CD4-positive, alpha-beta T cell treated with Interferon alpha-2 for 1 hour (primary cell): Measurements from ENCODE around the gene AIM2.
"Not testable (repeated sequence)": the region's sequence is repeated elsewhere in the genome, so short reads cannot be mapped to it uniquely, and the experiment has no call there.

Experiments
- DNase-seq, 2 donors: peaks; one replicate each; pipeline ENCODE4 v3.0.0-alpha.2; 2020 to 2022

Gene AIM2, protein sequence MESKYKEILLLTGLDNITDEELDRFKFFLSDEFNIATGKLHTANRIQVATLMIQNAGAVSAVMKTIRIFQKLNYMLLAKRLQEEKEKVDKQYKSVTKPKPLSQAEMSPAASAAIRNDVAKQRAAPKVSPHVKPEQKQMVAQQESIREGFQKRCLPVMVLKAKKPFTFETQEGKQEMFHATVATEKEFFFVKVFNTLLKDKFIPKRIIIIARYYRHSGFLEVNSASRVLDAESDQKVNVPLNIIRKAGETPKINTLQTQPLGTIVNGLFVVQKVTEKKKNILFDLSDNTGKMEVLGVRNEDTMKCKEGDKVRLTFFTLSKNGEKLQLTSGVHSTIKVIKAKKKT

GRCh38 chr1:159076438-159077119 lies at the start of gene AIM2:
Gene AIM2 (minus strand): TSS chr1:159076766. CDS start chr1:159073499, 3,267 bp downstream.
- peak; percentile 77 to 91 for DNase-seq

DNA sequence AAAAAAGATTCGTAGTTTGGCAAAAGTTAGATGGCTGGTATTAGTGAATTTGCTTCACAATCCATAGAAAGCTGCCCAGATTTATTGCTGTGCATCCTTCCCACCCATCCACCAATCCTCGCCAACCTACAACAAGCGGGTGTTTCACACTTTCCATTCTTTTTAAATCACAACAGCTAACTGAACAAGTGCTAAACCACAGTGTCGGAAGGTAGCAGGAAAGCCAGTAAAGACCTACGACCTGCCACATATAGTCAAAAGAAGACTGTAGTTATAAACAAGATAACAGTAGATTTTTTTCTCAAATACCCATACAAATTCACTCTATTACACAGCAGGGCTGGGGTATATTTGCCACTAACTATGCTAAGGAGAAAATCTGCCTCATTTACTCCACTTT lies 47.0 kb upstream of the AIM2 start:
- no peak for DNase-seq

DNA sequence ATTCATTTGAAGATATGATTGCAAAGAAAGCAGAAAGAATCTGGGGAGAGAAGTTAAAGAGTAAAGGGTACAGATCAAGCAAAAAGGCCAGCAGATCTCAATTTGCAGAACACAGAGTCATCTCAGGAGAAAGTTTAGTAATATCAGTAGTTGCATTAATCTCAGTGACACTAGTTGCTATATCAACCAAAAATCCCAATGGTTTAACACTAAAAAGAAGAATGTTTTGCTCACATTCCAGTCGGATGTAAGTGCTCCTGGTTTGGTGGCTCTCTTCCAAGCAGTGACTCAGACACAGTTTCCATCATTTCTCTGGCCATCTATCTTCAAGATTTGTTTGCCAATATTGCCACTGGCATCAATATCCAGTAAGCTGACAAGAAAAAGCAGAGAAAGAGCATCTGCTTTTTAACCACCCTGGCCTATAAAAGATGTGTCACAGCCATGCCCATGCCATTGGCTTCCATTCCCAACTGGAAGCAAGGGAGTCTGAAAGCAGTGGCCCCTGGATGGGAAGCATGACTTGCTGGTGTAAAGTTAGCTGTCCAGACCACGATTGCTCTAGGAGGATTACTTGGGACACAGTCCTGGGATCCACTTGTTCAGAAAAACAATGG lies 45.5 kb upstream of the AIM2 start:
- DNase-seq: no peak

- no peak for DNase-seq
Observed at GRCh38 chr1:159121526-159121925, 45.0 kb upstream of the AIM2 start.

DNA sequence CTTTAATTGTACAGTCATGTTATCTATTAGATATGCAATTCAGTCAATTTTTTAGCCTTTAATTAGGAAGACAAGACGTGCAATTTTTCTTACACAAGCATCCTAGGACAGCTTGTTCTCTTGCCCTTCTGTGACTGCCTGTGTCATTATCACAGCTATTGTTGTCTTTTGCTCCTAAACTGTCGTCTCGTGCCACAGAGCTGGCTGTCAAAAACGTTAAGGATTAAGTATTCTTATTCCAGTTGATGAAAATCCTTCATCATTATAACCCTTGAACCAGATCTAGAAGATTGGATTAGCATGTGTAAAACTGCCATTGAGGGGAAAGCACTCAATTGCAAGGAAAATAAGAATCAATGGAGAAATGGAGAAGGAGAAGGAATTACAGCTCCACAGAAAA lies 43.8 kb upstream of the AIM2 start:
- DNase-seq: no peak

GRCh38 chr1:159113596-159114433 lies 37.2 kb upstream of the AIM2 start:
- DNase-seq: no peak

GRCh38 chr1:159103021-159103420 lies 26.5 kb upstream of the AIM2 start:
- DNase-seq: not testable (repeated sequence)

- DNase-seq: no peak
Observed at GRCh38 chr1:159100589-159100988, 24.0 kb upstream of the AIM2 start.

DNA sequence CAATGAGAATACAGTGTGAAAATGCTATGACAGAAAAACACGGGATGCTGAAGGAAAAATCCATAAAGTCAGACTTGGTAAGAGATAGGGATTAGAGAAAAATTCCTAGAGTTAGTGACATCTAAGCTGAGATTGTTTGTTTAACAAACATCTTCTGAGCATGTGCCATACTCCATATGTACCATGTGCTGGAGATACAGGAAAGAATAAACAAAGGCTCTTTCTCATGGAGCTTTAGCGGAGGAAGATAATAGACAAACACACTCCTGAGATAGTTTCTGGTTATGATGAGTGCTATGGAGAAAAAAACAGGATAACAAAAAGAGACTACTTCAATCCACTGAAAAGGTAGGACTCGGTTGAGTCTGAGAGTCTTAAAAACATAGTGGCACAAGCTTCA lies 22.0 kb upstream of the AIM2 start:
- no peak for DNase-seq

DNA sequence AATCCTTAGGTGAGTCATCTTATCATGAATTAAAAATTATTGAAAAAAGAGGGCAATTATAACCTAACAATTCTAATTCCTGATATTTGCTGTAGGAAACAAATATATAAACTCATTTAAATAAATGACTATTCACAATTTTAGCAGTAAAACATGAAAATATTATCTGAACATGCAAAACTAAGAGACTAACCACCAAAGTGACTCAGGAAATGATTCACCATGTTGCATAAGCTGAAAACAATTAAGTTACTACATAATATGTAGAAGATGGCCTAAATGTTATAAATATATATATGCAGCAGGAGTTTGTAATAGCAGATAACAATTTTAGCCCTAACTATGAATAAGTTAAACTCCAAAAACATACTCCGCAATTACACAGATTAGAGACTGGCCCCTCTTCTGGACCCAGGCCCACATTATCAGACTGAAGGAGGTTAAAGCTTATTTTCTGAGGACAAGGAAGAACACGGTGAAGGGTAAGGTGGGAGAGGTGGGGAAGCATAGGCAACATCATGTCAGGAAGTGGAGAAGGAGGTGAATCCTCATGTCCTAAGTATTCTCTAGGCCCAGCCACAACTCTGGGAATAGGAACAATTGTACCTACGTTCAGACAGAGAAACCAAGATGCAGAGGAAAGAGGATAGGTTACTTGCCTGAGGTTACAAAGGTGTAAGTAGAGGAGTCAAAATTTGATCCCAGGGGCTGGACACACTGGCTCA lies 15.6 kb upstream of the AIM2 start:
- DNase-seq: no peak

GRCh38 chr1:159091607-159092031 lies 15.1 kb upstream of the AIM2 start:
- no peak for DNase-seq

GRCh38 chr1:159091180-159091560 lies 14.6 kb upstream of the AIM2 start:
- no peak for DNase-seq

DNA sequence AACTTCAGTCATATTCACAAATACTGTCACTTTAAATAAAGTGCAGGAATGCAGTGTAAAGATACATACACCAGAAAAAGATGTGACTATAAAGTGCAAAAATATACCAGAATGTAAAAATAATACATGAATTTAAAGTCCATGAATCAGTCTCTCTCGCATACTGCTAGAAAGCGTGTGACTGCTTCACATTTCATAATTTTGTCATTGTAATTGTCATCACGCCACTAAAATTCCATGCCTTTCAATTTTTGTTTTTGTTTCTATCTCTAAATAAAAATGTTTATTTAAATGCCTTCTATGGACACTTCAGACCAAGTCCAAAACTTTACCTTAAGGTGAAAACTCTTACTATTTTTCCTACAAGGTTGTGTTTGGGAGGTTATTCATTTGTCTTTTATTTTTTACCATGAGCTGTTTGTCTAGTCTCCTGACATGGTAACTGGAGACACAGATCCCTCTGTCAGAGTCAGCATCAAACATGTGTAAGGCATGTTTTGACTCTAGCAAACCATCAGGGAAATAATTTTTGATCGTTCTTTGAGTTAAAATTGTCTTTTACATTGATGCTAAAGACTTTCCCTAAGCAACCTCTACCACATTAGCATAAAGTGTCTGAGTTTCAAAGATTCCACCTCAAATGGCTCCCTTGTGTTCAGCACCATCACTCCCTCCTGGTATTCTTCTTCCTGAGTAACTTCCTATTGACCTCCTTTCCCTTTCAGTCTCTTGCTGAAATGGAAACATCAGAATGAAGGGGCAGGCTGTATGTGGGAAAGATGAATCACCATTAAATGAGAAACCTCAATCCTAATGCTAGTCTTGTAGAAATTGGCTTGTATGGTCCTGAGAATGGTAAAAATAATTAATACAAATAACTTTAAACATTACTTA lies 14.0 kb upstream of the AIM2 start:
- DNase-seq: no peak

GRCh38 chr1:159089184-159089791 lies 12.7 kb upstream of the AIM2 start:
- DNase-seq: peak in 1 of 2 donors; percentile 67

GRCh38 chr1:159088546-159089183 lies 12.1 kb upstream of the AIM2 start:
- no peak for DNase-seq

DNA sequence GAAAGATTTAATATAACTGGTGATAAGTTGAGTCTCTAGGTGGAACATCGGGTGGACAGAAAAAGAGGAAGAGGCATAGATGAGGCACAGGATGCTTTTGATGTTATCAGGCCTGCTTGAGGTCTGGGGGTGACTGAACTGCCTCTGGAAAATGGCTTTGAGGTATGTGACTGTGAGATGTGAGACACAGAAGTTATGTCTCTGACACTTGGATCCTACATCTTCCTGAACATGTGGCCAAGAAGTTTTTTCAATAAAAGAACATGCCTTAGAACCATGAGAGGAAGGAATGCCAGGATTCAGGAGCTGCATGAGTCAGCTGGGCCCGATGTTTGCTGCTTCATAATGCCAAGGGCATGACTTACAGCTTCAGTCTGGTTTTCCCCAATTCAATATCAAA lies 11.5 kb upstream of the AIM2 start:
- no peak for DNase-seq

DNA sequence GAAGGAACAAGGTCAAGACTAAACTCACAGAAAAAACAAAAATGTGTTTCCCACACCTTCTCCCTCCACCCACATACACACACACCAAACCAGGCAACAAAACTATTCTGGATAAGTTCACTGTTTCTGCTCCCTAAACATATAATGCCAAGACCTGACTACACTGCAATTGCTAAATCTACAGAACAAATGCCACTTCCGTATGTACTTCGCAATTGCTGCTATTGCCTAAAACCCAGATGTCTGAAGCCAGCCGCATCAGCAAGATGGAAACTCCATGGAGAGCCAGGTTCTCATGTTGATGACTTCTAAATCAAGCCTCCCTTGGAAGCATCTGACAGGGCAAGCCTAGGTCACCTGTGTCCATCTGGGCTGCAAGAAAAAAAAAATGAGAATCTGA lies 8.3 kb upstream of the AIM2 start:
- peak in 1 of 2 donors; percentile 21 for DNase-seq

GRCh38 chr1:159084152-159084551 lies 7.6 kb upstream of the AIM2 start:
- DNase-seq: no peak

GRCh38 chr1:159083013-159083412 lies 6.4 kb upstream of the AIM2 start:
- no peak for DNase-seq

- no peak for DNase-seq
Observed at GRCh38 chr1:159081626-159082025, 5.1 kb upstream of the AIM2 start.
